SU-DHL-6 (cell line): ENCODE measurements around the gene GALR2.
"Not testable (repeated sequence)": the region's sequence is repeated elsewhere in the genome, so short reads cannot be mapped to it uniquely, and the experiment has no call there.

Experiments used
- EZH2phosphoT487 ChIP-seq: fragments of 200-600 bp; sonication (generic), shearing (Covaris generic); conservative IDR thresholded peaks from 2 replicates; pipeline ENCODE4 v1.6.1; 2018; ENCODE audit warnings: mild to moderate bottlenecking, antibody characterized with exemption, low read length, moderate library complexity, mixed read lengths
- TF ChIP-seq, protein P1 (sequence below): fragments of 200-600 bp; sonication (generic); IDR thresholded peaks from one replicate; pipeline ENCODE4 v1.5.1; 2017; ENCODE audit warnings: antibody characterized with exemption, mild to moderate bottlenecking, low read length, moderate library complexity; ENCODE audit not compliant: insufficient read depth, poor library complexity, severe bottlenecking

DNA sequence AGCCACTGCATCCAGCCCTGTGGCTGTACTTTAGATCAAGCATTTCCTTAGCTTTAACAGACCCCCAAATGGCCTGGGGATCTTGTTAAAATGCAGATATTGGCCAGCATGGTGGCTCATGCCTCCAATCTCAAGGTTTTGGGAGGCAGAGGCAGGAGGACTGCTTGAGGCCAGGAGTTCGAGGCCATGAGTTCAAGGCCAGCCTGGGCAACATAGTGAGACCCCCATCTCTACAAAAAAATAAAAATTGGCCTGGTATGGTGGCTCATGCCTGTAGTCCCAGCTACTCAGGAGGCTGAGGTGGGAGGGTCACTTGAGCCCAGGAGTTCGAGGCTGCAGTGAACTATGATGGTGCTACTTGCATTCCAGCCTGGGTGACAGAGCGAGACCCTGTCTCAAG lies 31.7 kb upstream of the GALR2 start:
- TF ChIP-seq, protein P1, sequence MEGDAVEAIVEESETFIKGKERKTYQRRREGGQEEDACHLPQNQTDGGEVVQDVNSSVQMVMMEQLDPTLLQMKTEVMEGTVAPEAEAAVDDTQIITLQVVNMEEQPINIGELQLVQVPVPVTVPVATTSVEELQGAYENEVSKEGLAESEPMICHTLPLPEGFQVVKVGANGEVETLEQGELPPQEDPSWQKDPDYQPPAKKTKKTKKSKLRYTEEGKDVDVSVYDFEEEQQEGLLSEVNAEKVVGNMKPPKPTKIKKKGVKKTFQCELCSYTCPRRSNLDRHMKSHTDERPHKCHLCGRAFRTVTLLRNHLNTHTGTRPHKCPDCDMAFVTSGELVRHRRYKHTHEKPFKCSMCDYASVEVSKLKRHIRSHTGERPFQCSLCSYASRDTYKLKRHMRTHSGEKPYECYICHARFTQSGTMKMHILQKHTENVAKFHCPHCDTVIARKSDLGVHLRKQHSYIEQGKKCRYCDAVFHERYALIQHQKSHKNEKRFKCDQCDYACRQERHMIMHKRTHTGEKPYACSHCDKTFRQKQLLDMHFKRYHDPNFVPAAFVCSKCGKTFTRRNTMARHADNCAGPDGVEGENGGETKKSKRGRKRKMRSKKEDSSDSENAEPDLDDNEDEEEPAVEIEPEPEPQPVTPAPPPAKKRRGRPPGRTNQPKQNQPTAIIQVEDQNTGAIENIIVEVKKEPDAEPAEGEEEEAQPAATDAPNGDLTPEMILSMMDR, result not testable (repeated sequence)
- TF ChIP-seq EZH2phosphoT487, result not testable (repeated sequence)
